Activated CD8-positive, alpha-beta T cell treated with anti-CD3 and anti-CD28 coated beads for 36 hours (primary cell): ENCODE results near the gene TRIM72. TPM values are rescaled to one million over a fixed set of nuclear protein-coding genes. Genes with fewer than 3 reads are reported as not detected.

Experiments used
- ATAC-seq: fragments of 200-7000 bp; cut with Tn5 transposase; one replicate; pipeline ENCODE4 v1.10.0; 2021; ENCODE audit warnings: mild to moderate bottlenecking, moderate library complexity
- CTCF ChIA-PET: fragments of 350-600 bp; sonication (Branson Sonifier 250); formaldehyde crosslinking; loops from one replicate; lab custom pipeline; 2021; ENCODE audit warnings: antibody characterized with exemption; lab: Charles Lee
- POLR2A ChIA-PET: fragments of 350-600 bp; sonication (Branson Sonifier 250); formaldehyde crosslinking; loops from one replicate; lab custom pipeline; 2021; ENCODE audit warnings: antibody characterized with exemption; lab: Charles Lee
- DNase-seq: peaks from one replicate; pipeline ENCODE4 v3.0.0-alpha.2; 2020
- H3K27ac Mint-ChIP-seq: one replicate; pipeline ENCODE4 v1.8.0; 2021; ENCODE audit warnings: mild to moderate bottlenecking, mixed read lengths
- H3K27me3 Mint-ChIP-seq: one replicate; pipeline ENCODE4 v1.8.0; 2021; ENCODE audit warnings: mixed read lengths
- H3K36me3 Mint-ChIP-seq: one replicate; pipeline ENCODE4 v1.8.0; 2021; ENCODE audit warnings: low read depth, mixed read lengths
- H3K4me1 Mint-ChIP-seq: one replicate; pipeline ENCODE4 v1.8.0; 2021; ENCODE audit warnings: low read depth, mixed read lengths
- H3K4me3 Mint-ChIP-seq: one replicate; pipeline ENCODE4 v1.8.0; 2021; ENCODE audit warnings: mild to moderate bottlenecking, moderate library complexity, mixed read lengths
- H3K9me3 Mint-ChIP-seq: one replicate; pipeline ENCODE4 v1.8.0; 2021; ENCODE audit warnings: mixed read lengths
- intact Hi-C: fragments of 100-400 bp; cut with micrococcal nuclease; formaldehyde crosslinking; loops from one replicate; pipeline ENCODE4 v1.10.0; 2022
- total RNA-seq, 2 experiments: library from RNA; stranded (reverse); gene quantifications; one replicate each; pipeline ENCODE4 v1.2.3, GENCODE V29; 2021
- TF ChIP-seq, protein P1 (sequence below): fragments of 200-600 bp; IDR thresholded peaks from one replicate; pipeline ENCODE4 v1.8.0; 2022; ENCODE audit warnings: antibody characterized with exemption, mild to moderate bottlenecking

TRIM72 gene
- total RNA-seq, 2 experiments from 2014 or later, result not detected

DNA sequence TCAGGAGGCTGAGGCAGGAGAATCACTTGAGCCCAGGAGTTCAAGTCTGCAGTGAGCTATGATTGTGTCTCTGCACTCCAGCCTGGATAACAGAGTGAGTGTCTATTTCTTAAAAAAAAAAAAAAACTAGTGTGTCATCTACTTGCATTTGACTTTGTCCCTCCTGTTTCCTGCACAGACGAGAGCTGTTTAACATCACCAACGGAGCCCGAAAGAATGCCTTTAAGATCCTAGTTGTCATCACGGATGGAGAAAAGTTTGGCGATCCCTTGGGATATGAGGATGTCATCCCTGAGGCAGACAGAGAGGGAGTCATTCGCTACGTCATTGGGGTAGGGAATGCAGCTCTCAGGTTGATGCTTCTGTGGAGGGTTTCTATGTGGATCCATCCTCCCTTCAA lies 59.3 kb downstream of the TRIM72 start:
- ATAC-seq, result no peak
- no peak for DNase-seq
- H3K27ac Mint-ChIP-seq, result no peak overlapping the region
- H3K9me3 Mint-ChIP-seq, result no peaks in the 10 kb centered on the region
- ChIA-PET POLR2A (interaction anchor here (1.0 kb wide), 1 partner anchor 28 kb away, joined by 3 read pairs; no protein-coding TSS in a partner anchor), CTCF (interaction anchor here (1.0 kb wide), 1 partner anchor 109 kb away, joined by 4 read pairs; no protein-coding TSS in a partner anchor)
- peaks cover 4% of the 10 kb centered on the region for H3K27me3 Mint-ChIP-seq
- intact Hi-C loops, result no loop called here
- TF ChIP-seq, protein P1, sequence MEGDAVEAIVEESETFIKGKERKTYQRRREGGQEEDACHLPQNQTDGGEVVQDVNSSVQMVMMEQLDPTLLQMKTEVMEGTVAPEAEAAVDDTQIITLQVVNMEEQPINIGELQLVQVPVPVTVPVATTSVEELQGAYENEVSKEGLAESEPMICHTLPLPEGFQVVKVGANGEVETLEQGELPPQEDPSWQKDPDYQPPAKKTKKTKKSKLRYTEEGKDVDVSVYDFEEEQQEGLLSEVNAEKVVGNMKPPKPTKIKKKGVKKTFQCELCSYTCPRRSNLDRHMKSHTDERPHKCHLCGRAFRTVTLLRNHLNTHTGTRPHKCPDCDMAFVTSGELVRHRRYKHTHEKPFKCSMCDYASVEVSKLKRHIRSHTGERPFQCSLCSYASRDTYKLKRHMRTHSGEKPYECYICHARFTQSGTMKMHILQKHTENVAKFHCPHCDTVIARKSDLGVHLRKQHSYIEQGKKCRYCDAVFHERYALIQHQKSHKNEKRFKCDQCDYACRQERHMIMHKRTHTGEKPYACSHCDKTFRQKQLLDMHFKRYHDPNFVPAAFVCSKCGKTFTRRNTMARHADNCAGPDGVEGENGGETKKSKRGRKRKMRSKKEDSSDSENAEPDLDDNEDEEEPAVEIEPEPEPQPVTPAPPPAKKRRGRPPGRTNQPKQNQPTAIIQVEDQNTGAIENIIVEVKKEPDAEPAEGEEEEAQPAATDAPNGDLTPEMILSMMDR, result no peak
- H3K36me3 Mint-ChIP-seq, result no peaks in the 10 kb centered on the region
- peaks cover 3% of the 10 kb centered on the region for H3K4me1 Mint-ChIP-seq
- no peak overlapping the region for H3K4me3 Mint-ChIP-seq

DNA sequence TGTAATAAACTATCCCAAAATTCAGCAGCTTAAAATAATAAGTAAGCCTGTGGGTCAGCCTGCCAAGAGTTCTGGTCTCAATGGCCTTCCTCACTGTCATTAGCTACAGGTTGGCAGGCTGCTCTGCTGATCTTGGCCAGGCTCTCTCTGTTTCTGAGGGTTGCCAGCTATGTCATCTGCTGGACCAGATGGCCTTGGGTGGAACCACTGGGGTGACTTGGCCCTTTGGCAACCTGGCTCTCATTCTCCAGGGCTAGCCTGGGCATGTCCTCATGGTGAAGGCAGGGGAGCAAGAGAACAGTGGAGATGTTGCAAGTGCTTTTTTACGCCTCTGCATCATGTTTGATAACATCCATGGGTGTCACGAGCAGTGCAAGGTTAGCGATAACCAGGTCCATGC lies 59.8 kb downstream of the TRIM72 start:
- H3K9me3 Mint-ChIP-seq, result no peaks in the 10 kb centered on the region
- peaks cover under 1% of the 10 kb centered on the region for H3K4me1 Mint-ChIP-seq
- H3K36me3 Mint-ChIP-seq, result no peaks in the 10 kb centered on the region
- intact Hi-C loops, result no loop called here
- H3K27ac Mint-ChIP-seq, result no peak overlapping the region
- CTCF ChIA-PET, result interaction anchor here (1.0 kb wide), 1 partner anchor 109 kb away, joined by 4 read pairs; no protein-coding TSS in a partner anchor
- peaks cover 4% of the 10 kb centered on the region for H3K27me3 Mint-ChIP-seq
- POLR2A ChIA-PET, result interaction anchor here (1.0 kb wide), 1 partner anchor 29 kb away, joined by 3 read pairs; no protein-coding TSS in a partner anchor
- ATAC-seq (no peak), DNase-seq (no peak)
- H3K4me3 Mint-ChIP-seq, result no peak overlapping the region
- TF ChIP-seq, protein P1, result no peak

DNA sequence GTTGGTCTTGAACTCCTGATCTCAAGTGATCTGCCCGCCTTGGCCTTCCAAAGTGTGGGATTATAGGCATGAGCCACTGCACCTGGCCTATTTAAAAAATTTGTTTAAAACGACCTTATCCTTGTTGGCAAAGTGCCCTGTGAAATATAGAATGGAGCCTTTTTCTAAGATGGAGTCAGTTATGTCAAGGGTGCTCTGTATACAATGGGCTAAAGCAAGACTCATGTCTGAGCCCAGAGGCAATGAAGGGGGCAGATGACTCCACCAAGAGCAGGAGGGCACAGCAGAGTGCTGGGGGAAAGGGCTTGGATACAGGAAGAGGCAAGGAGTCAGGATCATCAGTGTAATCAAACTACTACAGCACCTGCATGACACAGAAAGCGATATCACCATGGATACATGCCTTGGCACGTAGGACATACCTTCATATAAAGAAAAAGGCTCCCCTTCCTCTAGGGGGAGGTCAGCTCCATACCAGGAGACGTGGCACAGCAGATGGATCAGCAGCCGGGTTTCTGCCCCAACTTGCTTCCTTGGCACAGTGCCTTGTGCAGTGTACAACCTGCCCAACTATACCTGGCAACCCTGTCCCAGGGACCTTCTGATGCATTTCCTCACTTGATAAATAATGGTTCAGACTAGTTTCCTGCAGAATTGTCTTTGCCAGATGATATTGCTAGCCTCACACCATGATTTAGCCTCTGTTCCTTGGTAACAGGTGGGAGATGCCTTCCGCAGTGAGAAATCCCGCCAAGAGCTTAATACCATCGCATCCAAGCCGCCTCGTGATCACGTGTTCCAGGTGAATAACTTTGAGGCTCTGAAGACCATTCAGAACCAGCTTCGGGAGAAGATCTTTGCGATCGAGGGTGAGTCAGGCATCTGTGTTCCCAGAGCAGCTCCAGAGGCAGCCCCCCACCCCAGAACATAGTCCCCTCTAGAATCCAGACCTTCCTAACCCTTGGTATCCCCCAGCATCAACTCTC lies 61.2 kb downstream of the TRIM72 start:
- Mint-ChIP-seq H3K4me3 (no peak overlapping the region), H3K27ac (no peak overlapping the region), H3K27me3 (peaks cover 4% of the 10 kb centered on the region), H3K36me3 (no peaks in the 10 kb centered on the region), H3K9me3 (no peaks in the 10 kb centered on the region), H3K4me1 (no peaks in the 10 kb centered on the region)
- TF ChIP-seq, protein P1, result no peak
- CTCF ChIA-PET, result interaction anchor here (1.0 to 1.2 kb wide), 2 partner anchors 9 to 107 kb away, joined by 3 read pairs; no protein-coding TSS in a partner anchor
- POLR2A ChIA-PET, result interaction anchor here (0.7 to 1.2 kb wide), 2 partner anchors 10 to 14 kb away, joined by 3 read pairs; no protein-coding TSS in a partner anchor
- ATAC-seq (no peak), DNase-seq (no peak)
- intact Hi-C loops, result no loop called here

DNA sequence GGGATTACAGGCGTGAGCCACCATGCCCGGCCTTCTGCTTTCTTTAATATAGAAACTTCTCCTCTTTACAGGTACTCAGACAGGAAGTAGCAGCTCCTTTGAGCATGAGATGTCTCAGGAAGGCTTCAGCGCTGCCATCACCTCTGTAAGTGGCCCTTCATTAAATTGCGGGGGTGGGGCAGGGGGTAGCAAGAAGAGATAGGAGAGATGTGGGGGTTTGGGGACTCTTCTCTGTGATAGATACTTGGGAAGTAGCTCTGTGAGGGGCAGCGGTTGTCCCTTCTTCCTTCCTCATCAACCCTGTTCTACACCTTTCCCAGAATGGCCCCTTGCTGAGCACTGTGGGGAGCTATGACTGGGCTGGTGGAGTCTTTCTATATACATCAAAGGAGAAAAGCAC lies 62.7 kb downstream of the TRIM72 start:
- Mint-ChIP-seq H3K36me3 (no peaks in the 10 kb centered on the region), H3K4me3 (no peak overlapping the region), H3K9me3 (no peaks in the 10 kb centered on the region), H3K4me1 (no peaks in the 10 kb centered on the region), H3K27me3 (peaks cover 4% of the 10 kb centered on the region), H3K27ac (no peak overlapping the region)
- no peak for ATAC-seq
- intact Hi-C loops, result no loop called here
- TF ChIP-seq, protein P1, result no peak
- ChIA-PET POLR2A (no interaction called here), CTCF (interaction anchor here (1.2 kb wide), 1 partner anchor 20 kb away, joined by 3 read pairs; no protein-coding TSS in a partner anchor)
- no peak for DNase-seq
